GM18858 (cell line): ENCODE measurements around the gene ALDH9A1.

Experiments used
- ATAC-seq: cut with Tn5 transposase; IDR thresholded peaks from one replicate; pipeline ENCODE4 v1.9.1; 2021; ENCODE audit not compliant: unreplicated experiment

Gene ALDH9A1

DNA sequence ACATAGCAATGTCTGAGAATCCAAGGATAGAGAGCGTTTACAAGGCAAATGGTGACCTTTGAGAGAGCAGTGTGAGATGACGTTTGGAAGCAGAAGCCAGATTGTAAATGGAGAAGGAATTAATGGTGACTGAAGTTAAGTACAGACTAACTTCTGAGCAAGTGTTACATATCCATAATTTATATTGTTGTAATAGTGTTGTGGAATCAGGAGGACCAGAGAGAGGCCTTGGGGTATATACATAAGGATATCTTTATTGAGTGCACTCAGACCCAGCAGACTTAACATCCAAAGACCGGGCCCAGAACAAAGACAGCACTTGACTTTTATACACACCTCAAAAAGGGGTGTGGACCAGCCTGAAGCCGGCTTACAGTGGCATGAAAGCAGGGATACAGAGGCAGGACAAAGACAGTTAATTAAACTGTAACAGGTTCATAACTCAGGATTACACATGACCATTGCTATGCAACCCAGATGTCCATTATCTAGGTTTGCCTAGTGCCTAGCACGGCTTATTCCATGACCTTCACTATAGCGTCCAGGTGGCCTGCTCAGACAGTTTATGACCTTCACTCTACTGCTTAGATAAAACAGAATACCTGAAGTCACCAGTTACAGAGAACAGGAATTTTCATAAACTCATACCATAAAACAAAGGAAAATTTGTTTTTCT is 70.1 kb downstream of the ALDH9A1 start:
- no peak for ATAC-seq

DNA sequence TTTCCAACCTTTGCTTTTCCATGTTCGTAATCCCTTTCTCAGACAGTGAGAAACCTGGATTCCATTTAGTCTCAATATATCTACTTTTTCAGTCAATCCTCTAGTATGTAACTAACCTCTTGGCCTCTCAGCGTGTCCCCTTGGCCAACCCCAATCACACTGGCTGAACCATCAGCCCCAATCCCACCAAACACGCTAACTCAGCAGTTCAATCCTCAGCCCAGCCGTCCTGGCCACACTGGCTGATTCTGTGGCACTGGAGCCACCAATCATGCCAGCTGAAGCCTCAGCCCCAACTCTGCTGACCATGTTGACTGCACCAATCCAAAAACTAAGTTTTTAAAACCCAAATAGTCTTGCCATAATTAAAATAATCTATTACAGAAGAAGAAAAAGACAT is 73.9 kb downstream of the ALDH9A1 start:
- ATAC-seq = no peak

DNA sequence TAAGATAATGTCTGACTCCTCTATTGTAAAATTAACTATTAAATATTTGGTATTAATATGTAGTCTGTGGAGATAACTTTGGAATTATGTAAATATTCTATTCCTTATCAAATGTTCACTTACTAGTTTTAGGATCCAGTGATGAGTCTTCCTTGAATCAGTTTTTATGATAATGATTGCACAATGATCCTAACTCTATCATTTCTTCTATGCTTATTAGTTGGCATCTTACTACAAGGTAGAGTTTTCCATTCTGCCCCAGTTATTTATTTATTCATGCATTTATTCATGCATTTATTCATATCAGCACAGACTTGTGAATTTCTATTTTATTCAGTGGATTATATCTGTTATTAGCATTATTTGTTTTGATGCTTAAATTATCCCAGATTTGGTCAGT is 74.7 kb downstream of the ALDH9A1 start:
- ATAC-seq = no peak

DNA sequence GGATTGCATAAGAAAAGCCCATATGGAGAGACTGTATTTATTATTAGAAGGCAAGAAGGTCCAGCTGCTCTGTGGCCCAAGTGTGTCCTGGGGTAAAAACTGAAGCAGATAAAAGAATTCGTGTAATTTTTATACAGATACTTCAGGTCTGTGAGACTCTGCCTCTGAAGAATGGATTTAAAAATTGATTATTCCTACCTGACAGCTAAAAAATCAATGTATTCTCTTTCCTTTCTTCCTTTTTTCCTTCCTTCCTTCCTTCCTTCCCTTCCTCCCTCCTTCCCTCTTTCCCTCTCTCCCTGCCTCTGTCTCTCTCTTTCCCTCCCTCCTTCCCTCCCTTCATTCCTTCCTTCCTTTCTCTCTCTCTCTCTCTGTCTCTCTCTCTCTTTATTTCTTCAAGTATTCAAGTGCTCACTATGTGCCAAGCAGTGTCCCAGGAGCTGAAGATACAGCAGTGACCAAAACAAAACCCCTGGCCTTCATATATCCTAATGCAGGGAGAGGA is 78.7 kb downstream of the ALDH9A1 start:
- no peak for ATAC-seq

DNA sequence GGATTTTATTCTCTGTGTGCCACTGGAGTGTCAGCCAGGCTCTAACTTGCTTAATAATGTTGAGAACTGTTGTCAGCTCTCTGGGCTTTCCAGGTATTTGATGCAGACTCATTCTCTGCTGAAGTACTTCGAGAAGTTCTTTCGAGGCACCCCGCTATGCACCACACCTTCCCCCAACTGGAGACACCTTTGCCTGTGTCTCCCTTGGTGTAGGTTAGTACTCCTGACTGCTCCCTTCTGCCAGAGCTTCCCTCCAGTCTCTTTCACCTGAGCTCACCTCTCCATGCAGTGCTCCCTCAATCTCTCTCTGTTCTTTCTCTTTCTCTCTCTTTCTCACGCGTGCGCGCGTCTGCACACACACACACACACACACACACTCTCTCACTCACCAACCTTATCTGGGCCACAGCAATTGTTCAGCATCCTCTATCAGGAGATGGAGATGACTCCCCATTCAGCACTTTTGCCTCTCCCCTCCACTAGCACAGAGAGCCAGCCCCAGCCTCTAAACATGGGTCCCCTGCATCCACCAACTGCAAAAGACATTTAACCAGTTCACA is 81.3 kb downstream of the ALDH9A1 start:
- ATAC-seq = no peak

GRCh38 chr1:165616054-165616612 is 82.2 kb downstream of the ALDH9A1 start:
- no peak for ATAC-seq
